SKM-1 treated with dmso at 0.1 percent for 144 hours (cell line): Measurements from ENCODE around the gene WASF1.
"Not testable (repeated sequence)": the region's sequence is repeated elsewhere in the genome, so short reads cannot be mapped to it uniquely, and the experiment has no call there.

ENCODE experiments used
- DNase-seq: peaks from one replicate; lab custom pipeline; 2025; ENCODE audit not compliant: unreplicated experiment; lab: John Stamatoyannopoulos, UW

The WASF1 gene

GRCh38 chr6:110178626-110179405 lies 654 bp downstream of the WASF1 start:
- DNase-seq = peak; percentile 27

- no peak for DNase-seq
Observed at GRCh38 chr6:110173506-110174132, 5.9 kb downstream of the WASF1 start.

GRCh38 chr6:110170081-110170480 lies 9.4 kb downstream of the WASF1 start:
- DNase-seq = no peak

DNA sequence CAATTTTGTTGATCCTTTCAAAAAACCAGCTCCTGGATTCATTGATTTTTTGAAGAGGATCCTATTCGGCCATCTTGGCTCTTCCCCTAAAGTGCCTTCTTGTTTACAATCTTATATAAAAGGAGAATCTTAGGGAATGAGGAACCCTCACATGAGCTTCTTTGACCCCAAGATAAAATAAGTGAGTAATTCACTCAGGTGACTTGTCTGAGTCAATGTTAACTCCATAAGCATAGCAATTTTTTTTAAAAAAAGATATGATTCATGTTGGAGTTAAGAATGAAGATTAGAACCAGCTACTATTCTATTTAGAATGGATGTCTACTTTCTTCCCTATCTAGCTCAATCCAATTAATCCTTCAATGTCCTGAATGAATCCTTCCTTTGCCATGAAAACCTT lies 21.0 kb downstream of the WASF1 start:
- no peak for DNase-seq

DNA sequence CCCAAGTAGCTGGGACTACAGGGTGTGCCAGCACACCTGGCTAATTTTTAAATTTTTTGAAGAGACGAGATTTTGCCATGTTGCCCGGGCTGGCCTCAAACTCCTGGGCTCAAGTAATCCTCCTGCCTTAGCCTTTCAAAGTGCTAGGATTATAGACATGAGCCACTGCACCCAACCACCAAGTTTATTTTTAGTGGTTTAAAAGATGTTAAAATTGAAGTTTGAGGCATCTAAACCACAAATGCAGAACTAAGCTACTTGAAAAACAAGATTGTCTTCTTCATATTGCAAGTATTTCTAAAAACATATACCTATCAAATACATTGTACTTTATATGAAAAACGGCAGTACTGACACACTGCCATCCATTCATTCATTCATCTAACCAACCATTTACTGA lies 31.6 kb downstream of the WASF1 start:
- DNase-seq = no peak

- DNase-seq = no peak
Observed at GRCh38 chr6:110140650-110141049, 38.8 kb downstream of the WASF1 start.

DNA sequence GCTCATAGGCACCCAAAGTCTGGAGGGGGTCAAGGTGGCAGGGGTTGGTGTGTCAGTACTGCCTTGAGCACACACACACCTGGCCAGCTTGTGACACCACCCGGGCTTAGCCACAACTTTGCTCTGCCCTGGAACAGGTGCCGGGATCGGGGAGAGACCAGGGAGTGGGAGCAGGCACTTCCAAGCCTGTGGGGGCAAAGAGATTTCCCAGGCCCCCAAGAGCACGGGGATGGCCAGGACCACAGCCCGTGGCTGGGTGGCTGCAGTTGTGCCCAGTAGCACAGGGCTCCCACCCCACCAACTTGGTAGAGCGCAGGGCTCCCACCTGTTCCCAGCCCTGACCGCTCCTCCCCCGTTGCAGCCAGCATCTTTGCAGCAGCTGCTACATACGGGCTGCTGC lies 40.4 kb downstream of the WASF1 start:
- DNase-seq = no peak

DNA sequence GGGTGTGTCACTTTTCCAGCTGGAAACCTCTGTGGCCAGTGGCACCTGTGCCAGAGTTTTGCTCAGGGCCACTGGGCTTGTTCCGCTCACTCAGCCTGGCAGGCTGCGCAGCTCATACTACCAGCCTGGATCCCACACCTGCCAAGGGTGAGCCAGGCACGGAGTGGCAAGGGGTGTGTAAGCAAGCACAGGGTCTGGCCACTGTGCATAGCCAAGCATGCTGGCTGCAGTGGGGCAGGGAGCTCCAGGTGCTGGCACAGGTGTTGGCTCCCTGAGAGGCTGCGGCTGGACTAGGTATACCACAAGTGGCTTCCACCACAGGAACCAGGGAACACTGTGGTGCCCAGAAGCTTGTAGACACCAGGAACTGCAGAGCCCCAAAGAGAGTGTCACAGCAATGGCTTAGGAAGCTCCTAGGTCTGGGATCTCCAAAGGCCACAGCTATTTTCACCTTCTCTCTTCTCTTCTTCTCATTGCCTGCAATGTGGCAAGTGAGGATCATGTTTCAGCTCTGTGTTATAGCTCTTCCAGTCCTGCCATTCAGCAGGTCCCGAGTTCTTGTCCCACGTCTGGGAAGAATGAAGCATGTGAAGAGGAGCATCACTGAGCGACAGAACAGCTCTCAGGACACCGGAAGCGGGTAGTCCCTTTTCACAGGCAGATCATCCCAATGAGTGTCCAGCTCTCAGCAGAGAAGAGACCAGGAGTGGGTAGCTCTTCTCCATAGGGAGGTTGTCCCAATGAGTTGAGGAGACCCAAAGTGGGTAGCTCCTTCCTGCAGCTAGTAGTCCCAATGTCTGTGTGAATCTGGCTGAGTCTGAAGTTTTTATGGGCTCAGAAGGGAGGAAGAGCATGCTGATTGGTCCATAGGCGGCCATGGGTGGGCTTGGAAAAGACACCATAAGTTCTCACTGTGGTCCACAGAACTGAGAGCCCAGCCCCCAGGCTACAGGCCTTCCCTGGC lies 41.3 kb downstream of the WASF1 start:
- DNase-seq = no peak

DNA sequence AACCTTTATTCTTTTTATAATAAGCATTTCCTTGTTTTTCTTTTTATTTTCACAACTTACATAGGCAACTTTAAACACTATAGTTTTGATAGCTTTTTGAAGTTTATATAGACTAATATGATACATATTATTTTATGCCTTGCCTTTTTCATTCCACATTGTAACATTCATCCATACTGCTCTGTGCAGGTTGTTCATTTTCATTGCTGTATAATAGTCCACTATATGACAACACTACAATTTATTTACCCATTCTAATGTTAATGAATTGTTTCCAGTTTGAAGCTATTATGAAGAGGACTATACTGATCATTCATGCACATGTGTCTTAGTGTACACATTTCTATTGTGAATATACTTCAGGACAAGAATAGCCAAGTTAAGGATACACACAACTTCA lies 49.1 kb downstream of the WASF1 start:
- no peak for DNase-seq

DNA sequence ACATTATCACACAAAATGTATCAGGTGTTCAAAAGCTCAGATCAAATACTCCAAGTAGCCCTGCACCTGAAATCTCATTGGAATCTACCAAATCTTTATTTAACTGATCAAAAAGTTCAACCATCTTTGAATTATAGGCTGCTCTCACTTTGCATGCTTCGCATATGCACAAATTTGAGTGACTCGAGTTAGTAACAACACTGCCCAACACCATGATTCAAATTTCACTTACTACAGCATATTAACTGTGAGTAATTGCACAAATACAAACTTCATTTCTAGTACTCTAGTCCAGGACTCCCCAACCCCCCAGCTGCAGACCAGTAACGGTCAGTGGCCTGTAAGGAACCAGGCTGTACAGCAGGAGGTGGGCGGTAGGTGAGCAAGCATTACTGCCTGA lies 51.1 kb downstream of the WASF1 start:
- no peak for DNase-seq

DNA sequence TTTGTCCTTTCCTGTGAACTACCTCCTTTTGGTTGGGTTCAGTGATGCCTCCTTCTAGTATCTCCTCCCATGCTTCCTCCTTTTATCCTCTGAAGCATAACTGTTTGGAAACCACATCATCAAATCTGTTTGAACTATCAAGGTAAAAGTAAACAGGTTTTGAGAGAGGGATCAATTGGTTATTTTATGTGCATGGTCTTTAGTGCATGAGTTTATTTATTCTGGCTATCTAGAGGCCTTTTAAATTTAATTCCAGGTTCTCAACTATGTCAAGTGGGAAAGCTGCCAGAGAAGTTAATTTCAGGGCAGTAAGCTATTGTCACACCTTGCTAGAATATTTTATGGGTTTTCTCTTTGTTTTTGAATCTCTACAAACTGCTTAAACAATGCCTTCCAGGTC lies 54.1 kb downstream of the WASF1 start:
- no peak for DNase-seq

DNA sequence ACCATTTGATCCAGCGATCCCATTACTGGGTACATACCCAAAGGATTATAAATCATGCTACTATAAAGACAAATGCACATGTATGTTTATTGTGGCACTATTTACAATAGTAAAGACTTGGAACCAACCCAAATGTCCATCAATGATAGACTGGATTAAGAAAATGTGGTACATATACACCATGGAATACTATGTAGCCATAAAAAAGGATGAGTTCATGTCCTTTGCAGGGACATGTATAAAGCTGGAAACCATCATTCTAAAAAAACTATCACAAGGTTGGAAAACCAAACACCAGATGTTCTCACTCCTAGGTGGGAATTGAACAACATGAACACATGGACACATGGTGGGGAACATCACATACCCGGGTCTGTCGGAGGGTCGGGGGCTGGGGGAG lies 57.8 kb downstream of the WASF1 start:
- DNase-seq = not testable (repeated sequence)

DNA sequence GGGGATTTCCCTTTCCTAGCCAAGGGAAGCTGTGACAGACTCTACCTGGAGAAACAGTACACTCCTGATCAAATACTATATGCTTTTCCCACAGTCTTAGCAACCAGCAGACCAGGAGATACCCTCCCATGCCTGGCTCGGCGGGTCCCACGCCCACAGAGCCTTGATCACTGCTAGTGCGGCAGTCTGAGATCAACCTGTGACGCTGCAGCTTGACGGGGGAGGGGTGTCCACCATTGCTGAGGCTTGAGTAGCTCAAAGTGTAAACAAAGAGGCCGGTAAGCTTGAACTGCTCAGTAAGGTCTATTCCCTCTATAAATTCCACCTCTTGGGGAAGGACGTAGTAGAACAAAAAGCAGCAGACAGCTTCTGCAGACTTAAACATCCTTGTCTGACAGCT lies 63.2 kb downstream of the WASF1 start:
- DNase-seq = no peak

- no peak for DNase-seq
Observed at GRCh38 chr6:110114004-110114403, 65.5 kb downstream of the WASF1 start.

- no peak for DNase-seq
Observed at GRCh38 chr6:110105296-110105695, 74.2 kb downstream of the WASF1 start.

DNA sequence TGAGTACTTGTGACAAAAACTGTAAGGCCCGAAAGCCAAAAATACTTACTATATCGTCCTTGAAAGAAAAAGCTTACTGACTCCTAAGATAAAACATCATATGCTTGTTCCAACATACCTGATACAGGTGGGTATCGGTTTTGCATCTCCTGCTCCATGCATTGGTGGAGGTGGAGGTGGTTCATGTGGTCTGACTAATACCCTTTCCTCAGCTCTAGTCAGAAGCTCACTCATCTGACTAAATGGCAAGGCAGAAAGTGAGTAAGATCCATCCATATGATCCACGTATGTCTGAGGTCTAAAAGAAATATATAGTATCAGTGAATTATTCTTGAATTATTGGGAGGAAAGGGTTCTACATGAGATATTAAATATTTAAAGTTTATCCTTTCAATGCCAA lies 76.2 kb downstream of the WASF1 start:
- no peak for DNase-seq

GRCh38 chr6:110102411-110102810 lies 77.1 kb downstream of the WASF1 start:
- DNase-seq = no peak

DNA sequence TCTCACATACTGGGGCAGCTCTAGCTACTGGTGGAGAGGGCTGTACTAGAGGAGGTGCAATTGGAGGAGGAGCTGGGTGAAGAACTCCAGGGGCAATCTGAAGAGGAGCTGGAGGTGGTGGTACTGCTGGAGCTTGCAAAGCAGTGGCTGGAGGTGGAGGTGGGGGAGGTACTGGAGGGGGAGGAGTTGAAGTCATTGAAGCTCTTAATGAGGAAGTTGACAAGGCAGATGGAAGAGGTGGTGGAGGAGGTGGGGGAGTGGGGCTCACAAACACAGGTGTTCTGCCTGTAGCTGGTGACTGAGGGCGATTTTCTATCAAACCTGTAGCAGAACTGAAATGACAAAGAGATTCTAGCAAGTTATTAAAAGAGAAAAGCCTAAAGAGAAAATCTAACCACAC lies 77.6 kb downstream of the WASF1 start:
- DNase-seq = no peak

GRCh38 chr6:110098511-110099116 lies 80.9 kb downstream of the WASF1 start:
- no peak for DNase-seq

DNA sequence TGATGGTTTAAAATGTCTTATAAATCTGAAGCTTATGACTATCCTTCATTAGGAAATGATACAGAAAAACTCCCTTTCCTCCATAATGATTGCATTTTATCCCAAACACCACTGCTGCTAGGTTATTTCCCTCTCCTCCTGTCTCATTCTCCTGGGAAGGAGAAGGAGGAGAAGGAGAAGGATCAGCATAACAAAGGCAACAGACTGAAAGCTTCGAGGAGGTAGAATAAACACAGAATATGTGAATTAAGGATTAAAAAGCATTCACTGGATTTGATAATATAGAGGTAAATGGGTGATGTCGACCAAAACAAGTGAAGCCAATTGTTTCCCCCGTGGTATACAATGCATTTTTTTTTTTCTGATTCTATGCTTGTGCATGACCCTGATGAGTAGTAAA lies 82.0 kb downstream of the WASF1 start:
- no peak for DNase-seq

GRCh38 chr6:110095935-110096334 lies 83.5 kb downstream of the WASF1 start:
- DNase-seq = no peak
